ENCODE data around the gene TOPBP1. TPM values are rescaled to one million over a fixed set of nuclear protein-coding genes. Genes with fewer than 3 reads are reported as not detected.

Gene TOPBP1
- polyA plus RNA-seq, 4 donors, result 36.5 to 48.3 (median 45.1) TPM

DNA sequence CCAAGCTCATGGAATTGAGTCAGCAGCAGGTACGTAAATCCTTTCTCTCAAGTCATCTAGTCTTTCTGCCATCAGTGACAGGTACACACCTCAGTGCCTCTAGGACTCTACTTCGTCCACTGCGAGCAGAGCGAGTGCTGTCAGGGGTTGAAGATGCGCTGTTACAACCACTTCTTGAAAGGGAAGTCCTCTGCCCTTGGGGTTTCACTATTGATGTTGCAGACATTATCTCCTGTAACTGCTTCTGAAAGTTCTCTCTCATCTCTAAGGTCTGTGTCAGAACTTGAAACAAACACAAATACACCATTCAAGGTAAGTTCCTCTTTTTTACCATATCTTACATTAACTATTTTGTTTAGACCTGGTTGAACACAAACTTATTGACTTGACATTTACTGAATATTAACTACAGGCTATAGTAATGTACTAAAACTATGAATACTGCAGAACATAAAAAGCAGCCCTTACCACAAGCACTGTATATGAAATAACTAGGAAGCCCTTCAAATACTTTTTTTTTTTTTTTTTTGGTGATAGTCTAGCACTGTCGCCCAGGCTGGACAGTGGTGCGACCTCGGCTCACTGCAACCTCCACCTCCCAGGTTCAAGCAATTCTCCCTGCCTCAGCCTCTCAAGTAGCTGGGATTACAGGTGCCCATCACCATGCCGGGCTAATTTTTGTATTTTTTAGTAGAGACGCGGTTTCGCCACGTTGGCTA, 41.5 kb downstream of the TOPBP1 start:
- no peak for DNase-seq (ENCODE audit: low read depth in 4 of 4, low spot score in 3 of 4)

DNA sequence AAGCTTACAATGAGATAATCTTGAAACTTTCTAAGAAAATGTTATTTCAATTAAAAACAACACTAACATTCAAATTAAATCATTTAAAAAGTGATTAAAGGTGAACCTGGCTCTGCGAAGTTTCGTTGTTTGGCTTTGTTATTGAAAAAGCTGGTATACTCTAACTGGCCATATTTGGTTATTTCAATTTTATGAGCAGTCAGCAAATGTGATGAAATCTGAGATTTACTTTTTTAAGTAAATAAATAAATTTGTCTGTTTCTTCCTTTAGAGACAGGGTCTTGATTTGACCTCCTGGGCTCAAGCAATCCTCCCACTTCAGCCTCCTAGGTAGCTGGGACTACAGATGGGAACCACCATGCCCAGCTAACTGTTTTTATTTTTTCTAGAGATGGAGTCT, 50.2 kb downstream of the TOPBP1 start:
- DNase-seq (ENCODE audit: low read depth in 4 of 4, low spot score in 3 of 4), result no peak

DNA sequence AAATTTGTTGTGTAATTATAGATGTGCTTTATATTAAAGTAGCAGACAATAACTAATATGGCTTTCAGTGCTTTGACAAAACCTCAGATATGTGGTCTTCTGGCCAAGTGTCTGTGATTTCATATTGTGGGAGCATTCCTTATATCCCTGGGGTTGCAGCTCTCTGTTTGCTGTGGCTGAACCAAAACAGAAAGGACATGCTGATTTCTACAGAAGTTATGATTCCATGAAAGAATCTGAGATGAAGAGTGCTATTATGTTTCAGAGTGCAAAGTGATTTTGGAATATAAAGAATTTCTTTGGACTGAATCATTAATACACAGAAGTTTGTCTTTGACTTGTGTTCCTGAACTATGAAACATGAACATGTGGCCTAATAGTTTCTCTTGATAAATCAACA, 51.7 kb downstream of the TOPBP1 start:
- no peak for DNase-seq (ENCODE audit: low read depth in 4 of 4, low spot score in 3 of 4)

DNA sequence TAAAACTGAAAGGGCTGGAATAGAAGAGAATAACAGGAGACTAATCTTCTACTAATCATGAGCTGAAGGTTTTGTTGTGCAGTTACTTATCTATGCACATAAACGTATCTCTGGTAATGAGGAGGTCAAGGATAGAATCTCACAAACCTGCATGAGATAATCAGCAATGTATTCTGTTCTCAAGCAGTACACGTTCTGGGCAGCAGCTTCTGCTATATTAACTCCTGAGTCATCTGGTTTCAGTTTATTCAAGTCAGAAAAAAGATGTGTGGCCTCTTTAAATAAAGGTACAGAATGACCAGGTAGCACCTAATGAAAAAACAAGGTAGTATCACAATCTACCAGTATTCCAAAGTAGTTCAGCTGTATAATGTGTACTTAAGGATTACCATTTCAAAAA, 53.4 kb downstream of the TOPBP1 start:
- DNase-seq (ENCODE audit: low read depth in 4 of 4, low spot score in 3 of 4), result no peak

DNA sequence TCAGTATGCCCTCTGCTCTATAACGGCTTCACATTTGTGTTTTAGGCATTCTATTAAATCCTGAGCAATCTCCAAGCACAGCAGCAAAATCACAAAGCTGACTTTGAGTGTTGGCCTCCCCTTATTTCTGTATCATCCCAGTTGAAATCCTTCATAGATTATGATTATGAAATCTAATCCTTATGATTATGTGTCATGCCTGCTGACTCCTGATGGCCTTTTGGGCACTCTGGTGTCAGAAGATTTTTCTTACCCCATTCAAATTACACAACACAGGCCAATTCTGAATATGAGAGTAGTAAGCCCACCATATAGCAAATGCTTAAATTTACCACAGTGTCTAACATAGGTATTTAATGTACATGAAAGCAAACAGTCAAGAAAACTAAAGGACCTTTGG, 53.9 kb downstream of the TOPBP1 start:
- no peak for DNase-seq (ENCODE audit: low read depth in 4 of 4, low spot score in 3 of 4)

DNA sequence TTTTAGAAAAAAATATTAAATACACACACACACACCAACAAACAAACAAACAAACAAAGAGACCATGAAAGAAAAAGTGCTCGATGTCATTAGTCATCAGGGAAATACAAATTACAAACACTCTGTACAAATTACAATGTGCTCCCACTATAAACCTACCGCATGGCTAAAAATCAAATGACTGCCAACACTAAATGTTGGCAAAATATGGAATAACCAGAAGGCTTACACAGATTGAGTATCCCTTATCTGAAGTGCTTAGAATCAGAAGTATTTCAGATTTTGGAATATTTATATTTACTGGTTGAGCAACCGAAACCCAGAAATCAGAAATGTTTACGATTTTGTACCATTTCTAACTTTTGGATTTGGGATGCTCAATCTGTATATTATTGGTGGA, 54.8 kb downstream of the TOPBP1 start:
- no peak for DNase-seq (ENCODE audit: low read depth in 4 of 4, low spot score in 3 of 4)

DNA sequence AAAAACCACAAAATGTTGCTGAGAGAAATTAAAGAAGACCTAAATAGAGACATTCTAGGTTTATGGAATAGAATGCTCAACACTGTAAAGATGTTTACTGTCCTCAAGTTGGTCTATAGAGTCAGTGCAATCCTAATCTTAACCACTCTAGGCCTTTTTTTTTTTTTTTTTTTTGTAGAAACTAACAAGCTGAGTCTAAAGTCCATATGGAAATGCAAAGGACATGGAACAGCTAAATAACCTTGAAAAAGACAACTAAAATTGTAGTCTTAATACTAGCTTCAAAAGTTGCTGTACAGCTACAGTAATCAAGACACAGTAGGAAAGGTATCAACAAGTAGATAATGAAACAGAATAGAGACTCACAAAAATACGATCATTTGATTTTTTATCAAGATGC, 55.4 kb downstream of the TOPBP1 start:
- DNase-seq (ENCODE audit: low read depth in 4 of 4, low spot score in 3 of 4), result no peak

DNA sequence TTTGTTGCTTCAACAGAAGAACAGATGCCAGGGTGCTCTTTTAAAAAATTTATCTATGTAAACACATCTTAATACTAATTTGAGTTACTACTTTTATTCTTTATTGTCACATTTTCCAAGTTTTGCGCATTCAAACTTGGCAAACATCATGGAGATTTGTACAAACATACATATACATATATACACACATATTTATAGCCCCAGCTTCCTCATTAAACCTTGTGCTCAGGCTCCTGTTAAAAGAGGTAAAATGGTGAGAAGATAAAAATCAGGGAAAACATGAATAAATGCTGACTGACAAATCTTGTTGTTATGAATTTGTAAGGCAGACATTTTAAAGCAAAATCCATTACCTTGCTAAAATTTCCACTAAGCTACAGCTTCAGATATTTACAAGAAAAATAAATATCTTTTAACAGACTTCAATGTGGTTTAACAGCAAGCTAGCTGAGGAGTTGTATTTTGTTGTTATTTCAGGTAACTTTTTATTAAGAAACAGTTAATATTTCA, 61.1 kb downstream of the TOPBP1 start:
- no peak for DNase-seq (ENCODE audit: low read depth in 4 of 4, low spot score in 3 of 4)

DNA sequence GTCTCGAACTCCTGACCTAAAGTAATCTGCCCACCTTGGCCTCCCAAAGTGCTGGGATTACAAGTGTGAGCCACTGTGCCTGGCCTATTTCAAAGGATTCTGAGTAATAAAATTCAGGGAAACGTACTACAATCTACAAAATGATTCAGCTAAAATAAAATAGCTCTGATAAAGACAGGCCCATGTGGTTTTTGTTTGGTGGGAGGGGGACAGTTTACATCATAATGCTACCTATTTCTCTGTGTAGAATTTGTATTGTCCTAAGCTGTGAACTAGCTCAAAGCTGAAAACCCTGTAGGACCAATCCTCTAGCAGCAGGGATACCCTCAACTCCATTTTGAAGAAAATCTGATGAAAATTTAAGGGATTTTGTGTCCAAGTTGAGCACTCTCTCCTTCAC, 62.5 kb downstream of the TOPBP1 start:
- no peak for DNase-seq (ENCODE audit: low read depth in 4 of 4, low spot score in 3 of 4)

DNA sequence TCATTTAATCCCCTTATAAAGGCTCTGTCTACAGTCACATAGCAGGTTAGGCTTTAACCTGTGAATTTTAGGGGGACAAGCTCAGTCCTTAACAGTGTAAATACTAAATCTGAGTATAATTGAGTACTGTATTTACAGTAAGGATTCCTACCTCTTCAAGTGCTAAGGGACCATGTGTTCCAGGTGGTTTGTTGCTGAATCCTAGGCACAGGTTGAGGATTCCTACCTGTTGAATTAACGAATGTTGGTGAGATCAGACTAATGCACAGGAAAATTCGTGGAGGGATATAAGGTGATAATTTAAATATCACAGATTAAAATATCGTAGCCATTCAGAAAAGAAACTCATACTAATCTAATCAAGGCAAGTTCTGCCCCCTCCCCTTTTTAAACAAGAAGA, 63.3 kb downstream of the TOPBP1 start:
- DNase-seq (ENCODE audit: low read depth in 4 of 4, low spot score in 3 of 4), result no peak

DNA sequence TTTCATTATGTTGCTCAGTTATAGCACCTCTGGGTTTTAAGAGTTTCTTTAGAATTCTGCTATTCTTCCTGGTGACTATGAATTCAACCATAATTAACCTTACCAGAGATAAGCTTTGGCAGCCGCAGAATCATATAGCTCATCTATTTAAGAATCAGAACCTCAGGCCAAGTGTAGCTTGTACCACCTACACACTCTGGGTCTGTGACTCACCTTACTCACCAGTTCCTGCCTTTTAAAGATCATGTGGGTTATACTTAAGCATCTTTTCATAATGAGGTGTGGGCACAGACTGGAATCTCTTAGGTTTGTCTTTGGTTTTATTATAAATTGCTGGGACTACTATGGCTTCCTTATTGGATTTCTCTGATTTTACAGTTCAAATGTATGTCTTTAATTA, 66.4 kb downstream of the TOPBP1 start:
- DNase-seq (ENCODE audit: low read depth in 4 of 4, low spot score in 3 of 4), result no peak

DNA sequence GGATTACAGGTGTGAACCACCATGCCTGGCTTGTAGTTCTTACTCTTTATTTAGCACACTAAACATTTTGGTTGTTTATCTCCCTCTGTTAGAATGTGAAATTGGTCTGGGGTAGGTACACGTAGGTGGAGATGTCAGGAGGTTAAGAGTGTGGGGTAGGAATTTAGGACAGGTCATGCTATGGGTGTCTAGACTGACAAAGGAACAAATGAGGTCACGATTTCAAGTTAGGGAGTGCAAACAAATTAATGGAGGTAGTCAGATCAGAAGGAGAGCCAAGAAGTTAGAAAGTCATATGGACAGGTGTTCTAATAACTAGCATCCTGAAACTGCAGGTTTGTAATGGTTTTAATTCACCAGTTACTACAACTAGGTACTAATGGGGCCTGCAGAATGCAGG, 68.5 kb downstream of the TOPBP1 start:
- no peak for DNase-seq (ENCODE audit: low read depth in 4 of 4, low spot score in 3 of 4)

DNA sequence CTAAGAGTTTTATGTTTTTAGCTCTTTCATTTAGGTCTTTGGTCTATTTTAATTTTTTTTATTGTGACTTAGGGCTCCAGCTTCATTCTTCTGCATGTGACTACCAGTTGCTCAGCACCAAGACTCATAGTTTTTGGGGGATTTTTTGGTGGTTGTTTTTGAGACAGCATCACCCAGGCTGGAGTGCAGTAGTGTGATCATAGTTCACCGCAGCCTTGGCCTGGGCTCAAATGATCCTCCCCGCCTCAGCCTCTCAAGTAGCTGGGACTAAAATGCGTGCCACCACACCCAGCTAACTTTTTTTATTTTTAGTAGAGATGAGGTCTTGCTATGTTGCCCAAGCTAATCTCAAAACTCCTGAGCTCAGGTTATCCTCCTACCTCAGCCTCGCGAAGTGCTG, 68.9 kb downstream of the TOPBP1 start:
- DNase-seq (ENCODE audit: low read depth in 4 of 4, low spot score in 3 of 4), result no peak

DNA sequence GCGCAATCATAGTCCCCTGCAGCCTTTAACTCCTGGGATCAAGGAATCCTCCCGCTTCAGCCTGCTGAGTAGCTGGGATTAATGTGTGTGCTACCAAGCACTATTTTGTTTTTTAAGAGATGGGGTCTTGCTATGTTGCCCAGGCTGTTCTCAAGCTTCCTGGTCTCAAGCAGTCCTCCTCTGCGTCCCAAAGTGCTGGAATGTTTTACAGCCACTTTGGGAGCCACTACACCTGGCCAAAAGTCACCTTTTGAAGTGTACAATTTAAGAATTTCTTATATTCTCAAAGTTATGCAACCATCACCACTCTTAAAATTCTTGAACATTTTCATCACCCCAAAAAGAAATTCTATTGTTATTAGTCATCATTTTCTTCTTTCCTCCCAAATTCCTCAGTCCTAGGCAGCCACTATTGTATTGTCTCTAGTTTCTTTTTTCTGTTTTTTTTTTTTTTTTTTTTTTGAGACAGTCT, 70.4 kb downstream of the TOPBP1 start:
- DNase-seq (ENCODE audit: low read depth in 4 of 4, low spot score in 3 of 4), result no peak

DNA sequence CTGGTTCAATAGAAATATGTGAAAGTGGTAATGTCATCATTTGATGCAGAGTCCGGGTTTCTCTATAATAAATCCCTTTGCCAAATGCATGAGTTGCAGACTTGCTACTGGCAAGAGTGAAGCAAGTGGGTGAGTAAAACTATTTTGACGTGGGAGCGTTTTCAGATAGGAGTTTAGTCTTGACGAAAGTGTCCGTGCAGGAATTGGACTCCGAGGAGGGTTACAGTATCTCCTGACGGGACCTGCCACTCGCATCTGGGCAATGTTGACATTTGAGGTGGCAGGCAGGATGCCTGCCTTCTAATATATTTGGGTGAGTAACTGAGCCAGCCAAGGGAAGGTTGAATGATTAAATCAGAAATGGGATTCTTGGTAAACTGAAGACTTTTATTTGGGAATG, 72.2 kb downstream of the TOPBP1 start:
- DNase-seq (ENCODE audit: low read depth in 4 of 4, low spot score in 3 of 4), result no peak

DNA sequence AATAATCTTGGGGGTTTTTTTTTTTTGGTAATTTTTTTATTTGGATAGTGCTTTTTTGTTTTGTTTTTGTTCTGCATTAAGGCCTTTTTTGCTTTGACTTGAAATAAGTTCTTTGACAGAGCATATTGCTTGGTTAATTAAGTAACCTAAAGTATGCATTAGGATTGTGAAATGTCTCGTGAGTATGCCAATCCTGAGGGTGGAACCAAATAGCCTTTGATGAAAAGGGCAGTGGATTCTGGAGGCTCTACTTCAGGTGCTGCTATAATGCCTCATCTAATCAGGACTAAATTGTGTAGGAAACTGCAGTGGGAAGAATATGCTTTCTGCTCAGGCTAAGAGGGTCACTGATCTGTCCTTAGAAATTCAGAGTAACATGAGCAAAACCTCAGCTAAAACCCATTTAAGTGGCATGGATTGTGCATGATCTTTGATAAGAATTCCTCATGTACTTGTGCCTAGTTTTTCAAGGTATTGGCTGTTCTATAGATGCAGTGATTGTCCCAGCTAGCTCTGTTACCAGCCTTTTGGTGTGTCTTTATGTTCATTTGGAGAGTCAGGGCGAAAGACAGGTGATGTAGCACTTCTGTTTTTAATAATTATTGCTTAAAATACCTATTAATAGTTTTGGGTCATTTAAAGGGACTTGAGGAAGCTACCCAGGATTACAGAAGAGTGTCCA, 72.8 kb downstream of the TOPBP1 start:
- no peak for DNase-seq (ENCODE audit: low read depth in 4 of 4, low spot score in 3 of 4)

DNA sequence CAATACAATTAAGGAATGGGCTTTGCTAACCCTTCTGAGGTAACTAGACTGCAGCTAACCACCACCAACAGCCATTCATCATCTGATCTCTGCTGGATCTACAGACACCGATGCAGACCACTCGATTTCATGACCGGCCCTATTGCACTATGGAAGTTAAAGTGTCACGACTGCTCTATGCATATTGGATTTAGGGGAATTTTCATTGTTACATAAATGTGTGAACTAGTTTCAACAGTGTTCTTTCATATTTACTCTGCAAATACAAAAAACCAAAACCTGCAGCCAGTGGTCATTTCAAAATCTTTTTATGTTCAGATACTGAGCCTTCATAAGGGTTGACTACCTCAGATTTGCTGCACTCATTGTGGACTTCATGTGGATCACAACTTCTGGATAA, 73.7 kb downstream of the TOPBP1 start:
- DNase-seq (ENCODE audit: low read depth in 4 of 4, low spot score in 3 of 4), result no peak

DNA sequence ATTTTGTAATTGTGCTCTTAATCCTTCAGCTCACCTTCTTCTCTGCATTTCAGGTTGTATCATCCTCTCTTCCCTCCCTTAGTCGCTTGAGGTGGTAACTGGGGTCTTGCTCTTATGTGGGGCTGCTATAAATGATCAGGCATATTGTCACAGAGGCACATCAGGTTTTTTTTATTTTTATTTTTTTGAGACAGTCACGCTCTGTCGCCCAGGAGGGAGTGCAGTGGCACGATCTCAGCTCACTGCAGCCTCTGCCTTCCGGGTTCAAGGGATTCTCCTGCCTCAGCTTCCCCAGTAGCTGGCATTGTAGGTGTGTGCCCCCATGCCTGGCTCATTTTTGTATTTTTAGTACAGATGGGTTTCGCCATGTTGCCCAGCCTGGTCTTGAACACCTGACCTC, 78.3 kb downstream of the TOPBP1 start:
- no peak for DNase-seq (ENCODE audit: low read depth in 4 of 4, low spot score in 3 of 4)

DNA sequence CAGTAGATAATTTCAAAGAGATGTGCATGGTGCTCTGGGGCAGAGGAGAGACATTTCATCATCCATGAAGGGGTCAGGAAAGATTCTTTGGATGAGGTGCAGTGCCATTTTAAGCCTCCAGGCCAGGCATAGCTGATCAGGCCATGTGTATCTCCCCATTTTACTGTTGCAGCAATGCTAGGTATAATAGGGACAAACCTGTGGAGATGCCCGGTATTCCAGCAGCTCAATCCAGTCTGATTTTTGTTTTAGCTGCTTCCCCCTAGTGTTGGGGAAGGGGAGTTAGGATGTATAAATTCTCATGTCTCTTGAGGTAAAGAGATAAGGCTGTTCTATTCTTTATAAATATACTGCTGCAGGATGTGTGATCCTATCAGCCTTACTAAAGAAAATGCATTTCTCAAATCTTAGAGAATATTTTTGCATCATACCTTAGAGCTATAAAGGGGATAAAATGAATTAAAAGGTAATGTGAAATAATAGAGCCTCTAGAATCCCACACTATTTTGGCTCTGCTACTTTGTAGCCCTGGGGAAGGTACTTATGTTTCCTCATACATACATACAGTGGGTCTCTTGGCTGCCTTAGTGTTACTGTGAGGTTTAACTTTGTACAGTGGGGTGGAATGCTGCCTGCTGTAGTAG, 83.1 kb downstream of the TOPBP1 start:
- DNase-seq (ENCODE audit: low read depth in 4 of 4, low spot score in 3 of 4), result no peak

DNA sequence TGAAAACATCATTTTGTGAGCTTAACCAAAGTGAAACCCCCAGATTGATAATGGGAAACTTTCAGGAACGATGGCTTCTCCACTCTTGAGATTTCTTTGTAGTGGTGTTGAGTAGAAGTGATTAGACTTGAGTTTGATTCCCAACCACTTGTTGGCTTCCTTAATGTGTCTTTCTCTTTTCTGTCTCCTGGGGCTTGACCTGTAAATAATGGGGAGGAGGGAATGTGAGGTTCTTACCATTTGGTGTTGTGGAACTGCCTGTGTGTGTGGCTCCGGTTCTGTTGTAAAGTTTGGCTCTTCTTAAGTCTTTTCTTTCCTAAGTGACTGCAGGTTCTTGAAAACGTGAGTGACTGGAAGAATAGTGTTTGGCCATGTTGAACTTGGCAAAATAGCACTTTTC, 85.6 kb downstream of the TOPBP1 start:
- no peak for DNase-seq (ENCODE audit: low read depth in 4 of 4, low spot score in 3 of 4)

DNA sequence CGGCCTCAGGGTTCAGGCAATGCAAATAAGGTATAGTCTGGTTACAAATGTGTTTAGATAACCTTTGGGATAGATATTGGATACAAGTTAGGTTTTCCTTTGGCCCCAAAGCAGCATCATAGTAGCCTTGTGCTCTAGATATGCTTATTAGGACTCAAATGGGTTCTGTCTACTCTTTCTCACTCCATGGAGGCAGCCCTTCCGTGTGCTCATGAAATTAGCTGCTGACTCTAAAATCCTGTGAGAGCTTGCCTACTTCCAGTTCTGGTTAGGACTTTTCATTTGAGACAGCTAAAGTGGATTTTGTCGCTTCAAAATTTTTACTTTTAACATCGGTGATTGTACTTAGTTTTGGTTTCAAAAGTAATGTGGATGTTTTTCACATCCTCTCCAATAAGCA, 86.7 kb downstream of the TOPBP1 start:
- no peak for DNase-seq (ENCODE audit: low read depth in 4 of 4, low spot score in 3 of 4)
